OCI-LY7 (cell line): ENCODE measurements around the gene NOD1.

Experiments
- EZH2phosphoT487 ChIP-seq: fragments of 200-600 bp; sonication (generic); IDR thresholded peaks from 2 replicates; pipeline ENCODE4 v1.6.1; 2018; ENCODE audit warnings: low read depth, borderline replicate concordance, mild to moderate bottlenecking, mixed run types, antibody characterized with exemption, low read length, moderate library complexity, mixed read lengths
- TF ChIP-seq, protein P1 (sequence below): fragments of 200-600 bp; sonication (generic); conservative IDR thresholded peaks from 2 replicates; pipeline ENCODE4 v1.5.1; 2014; ENCODE audit warnings: mild to moderate bottlenecking, antibody characterized with exemption, low read length, moderate library complexity, mixed read lengths

DNA sequence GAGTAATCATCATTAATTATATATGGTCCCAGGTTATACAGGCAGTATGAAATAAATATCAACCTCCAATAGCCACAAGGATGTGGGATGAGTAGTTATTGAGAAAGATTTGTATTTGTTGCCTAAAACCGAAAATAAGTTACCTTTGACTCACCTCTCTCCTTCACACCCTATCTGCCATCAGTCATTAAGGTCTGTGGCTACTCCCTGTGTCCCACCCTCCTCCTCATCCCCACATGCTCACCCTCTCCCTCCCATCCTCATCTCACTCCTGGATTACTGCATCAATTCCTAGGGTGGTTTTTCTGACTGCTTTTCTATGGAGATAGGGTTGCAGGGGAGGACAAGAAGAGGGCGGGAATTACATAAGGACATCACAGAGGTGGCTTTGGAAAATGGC lies 35.2 kb upstream of the NOD1 start:
- TF ChIP-seq, protein P1, sequence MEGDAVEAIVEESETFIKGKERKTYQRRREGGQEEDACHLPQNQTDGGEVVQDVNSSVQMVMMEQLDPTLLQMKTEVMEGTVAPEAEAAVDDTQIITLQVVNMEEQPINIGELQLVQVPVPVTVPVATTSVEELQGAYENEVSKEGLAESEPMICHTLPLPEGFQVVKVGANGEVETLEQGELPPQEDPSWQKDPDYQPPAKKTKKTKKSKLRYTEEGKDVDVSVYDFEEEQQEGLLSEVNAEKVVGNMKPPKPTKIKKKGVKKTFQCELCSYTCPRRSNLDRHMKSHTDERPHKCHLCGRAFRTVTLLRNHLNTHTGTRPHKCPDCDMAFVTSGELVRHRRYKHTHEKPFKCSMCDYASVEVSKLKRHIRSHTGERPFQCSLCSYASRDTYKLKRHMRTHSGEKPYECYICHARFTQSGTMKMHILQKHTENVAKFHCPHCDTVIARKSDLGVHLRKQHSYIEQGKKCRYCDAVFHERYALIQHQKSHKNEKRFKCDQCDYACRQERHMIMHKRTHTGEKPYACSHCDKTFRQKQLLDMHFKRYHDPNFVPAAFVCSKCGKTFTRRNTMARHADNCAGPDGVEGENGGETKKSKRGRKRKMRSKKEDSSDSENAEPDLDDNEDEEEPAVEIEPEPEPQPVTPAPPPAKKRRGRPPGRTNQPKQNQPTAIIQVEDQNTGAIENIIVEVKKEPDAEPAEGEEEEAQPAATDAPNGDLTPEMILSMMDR = no peak
- no peak for TF ChIP-seq EZH2phosphoT487
